OCI-LY3 (cell line): ENCODE results near the gene LRRC14B.
"Not testable (repeated sequence)": the region's sequence is repeated elsewhere in the genome, so short reads cannot be mapped to it uniquely, and the experiment has no call there.

Experiments used
- H2AFZ ChIP-seq: fragments of 200-600, 300-600 bp; shearing (Covaris generic); 2 replicates; pipeline ENCODE4 v1.6.0; 2014; ENCODE audit warnings: antibody characterized with exemption, low read depth, low read length
- H3K27ac ChIP-seq: fragments of 200-600, 300-600 bp; sonication (generic); 2 replicates; pipeline ENCODE4 v1.5.1; 2014; ENCODE audit warnings: mild to moderate bottlenecking, low read length, moderate library complexity, mixed read lengths
- H3K27me3 ChIP-seq: fragments of 200-600, 300-600 bp; sonication (generic); 2 replicates; pipeline ENCODE4 v1.6.1; 2014; ENCODE audit warnings: low read depth, low read length, mixed read lengths
- H3K36me3 ChIP-seq: fragments of 200-600, 300-600 bp; sonication (generic); replicated peaks from 2 replicates; pipeline ENCODE3; 2014; ENCODE audit warnings: low read depth, low read length, mixed read lengths
- H3K4me1 ChIP-seq: fragments of 300-600, 200-600 bp; sonication (generic); 2 replicates; pipeline ENCODE4 v1.6.1; 2014; ENCODE audit warnings: low read length, mixed read lengths
- H3K4me2 ChIP-seq: fragments of 200-600, 300-600 bp; sonication (generic); 2 replicates; pipeline ENCODE4 v1.6.1; 2014; ENCODE audit warnings: low read length, mixed read lengths
- H3K4me3 ChIP-seq: fragments of 300-600, 200-600 bp; sonication (generic); 2 replicates; pipeline ENCODE4 v1.5.1; 2014; ENCODE audit warnings: antibody characterized with exemption, mild to moderate bottlenecking, low read length, moderate library complexity
- H3K79me2 ChIP-seq: fragments of 300-600, 200-600 bp; shearing (Covaris generic); 2 replicates; pipeline ENCODE4 v1.6.1; 2014; ENCODE audit warnings: mild to moderate bottlenecking, low read length, mixed read lengths
- H3K9ac ChIP-seq: fragments of 300-600, 200-600 bp; shearing (Covaris generic); 2 replicates; pipeline ENCODE4 v1.6.0; 2014; ENCODE audit warnings: mild to moderate bottlenecking, low read length, moderate library complexity
- H3K9me3 ChIP-seq: fragments of 200-600, 300-600 bp; shearing (Covaris generic); 2 replicates; pipeline ENCODE4 v1.6.1; 2014; ENCODE audit warnings: low read length, mixed read lengths; ENCODE audit not compliant: insufficient read depth
- H4K20me1 ChIP-seq: fragments of 200-600, 300-600 bp; sonication (generic); 2 replicates; pipeline ENCODE4 v1.6.1; 2016; ENCODE audit warnings: low read length, mixed read lengths; ENCODE audit not compliant: insufficient read depth
- CTCF ChIP-seq: fragments of 200-600, 300-600 bp; sonication (generic); IDR thresholded peaks from 2 replicates; pipeline ENCODE4 v1.5.1; 2014; ENCODE audit warnings: antibody characterized with exemption, low read length, low read depth
- EZH2phosphoT487 ChIP-seq: fragments of 200-600 bp; shearing (Covaris generic); IDR thresholded peaks from 2 replicates; pipeline ENCODE4 v1.6.1; 2018; ENCODE audit warnings: antibody characterized with exemption, mixed run types, low read depth

Gene LRRC14B

GRCh38 chr5:228886-229285 lies 37.6 kb downstream of the LRRC14B start:
- no peaks in the 10 kb centered on the region for H3K9me3 ChIP-seq
- TF ChIP-seq EZH2phosphoT487, result no peak
- no peak for TF ChIP-seq CTCF
- no peaks in the 10 kb centered on the region for H3K36me3 ChIP-seq
- no peaks in the 10 kb centered on the region; the same call in 1 of the 2 replicates for H3K4me1 ChIP-seq
- H3K27ac ChIP-seq, result no peak overlapping the region
- H3K4me2 ChIP-seq, result no peak overlapping the region
- H3K79me2 ChIP-seq, result peaks cover 3% of the 10 kb centered on the region
- peaks cover 4% of the 10 kb centered on the region for H4K20me1 ChIP-seq
- H3K27me3 ChIP-seq, result no peaks in the 10 kb centered on the region
- H3K4me3 ChIP-seq, result no peak overlapping the region
- H2AFZ ChIP-seq, result no peak overlapping the region
- H3K9ac ChIP-seq, result no peak overlapping the region

- Histone ChIP-seq H3K9me3 (no peaks in the 10 kb centered on the region), H3K4me2 (no peak overlapping the region), H3K4me3 (no peak overlapping the region), H3K27ac (no peak overlapping the region), H4K20me1 (no peaks in the 10 kb centered on the region), H2AFZ (no peak overlapping the region), H3K36me3 (no peaks in the 10 kb centered on the region), H3K27me3 (no peaks in the 10 kb centered on the region), H3K79me2 (no peaks in the 10 kb centered on the region), H3K4me1 (no peaks in the 10 kb centered on the region), H3K9ac (no peak overlapping the region)
- TF ChIP-seq CTCF (no peak), EZH2phosphoT487 (no peak)
Observed at GRCh38 chr5:230711-231110, 39.4 kb downstream of the LRRC14B start.

- Histone ChIP-seq H3K79me2 (no peaks in the 10 kb centered on the region), H3K36me3 (no peaks in the 10 kb centered on the region), H3K4me3 (no peak overlapping the region), H3K9ac (no peak overlapping the region), H3K9me3 (no peaks in the 10 kb centered on the region), H3K4me1 (no peaks in the 10 kb centered on the region), H3K27me3 (no peaks in the 10 kb centered on the region), H3K27ac (no peak overlapping the region), H4K20me1 (no peaks in the 10 kb centered on the region), H2AFZ (no peak overlapping the region), H3K4me2 (no peak overlapping the region)
- no peak for TF ChIP-seq CTCF
- TF ChIP-seq EZH2phosphoT487, result no peak
Observed at GRCh38 chr5:231661-232060, 40.4 kb downstream of the LRRC14B start.

- H3K79me2 ChIP-seq, H2AFZ ChIP-seq, H3K27me3 ChIP-seq, H3K27ac ChIP-seq, H3K9ac ChIP-seq, H4K20me1 ChIP-seq, H3K4me1 ChIP-seq, H3K36me3 ChIP-seq, H3K4me3 ChIP-seq, H3K4me2 ChIP-seq, H3K9me3 ChIP-seq: not testable (repeated sequence)
Observed at GRCh38 chr5:233426-233825, 42.1 kb downstream of the LRRC14B start.

GRCh38 chr5:234450-234849 lies 43.2 kb downstream of the LRRC14B start:
- Histone ChIP-seq H3K79me2 (no peaks in the 10 kb centered on the region), H3K4me3 (no peak overlapping the region), H3K27me3 (no peaks in the 10 kb centered on the region), H2AFZ (no peak overlapping the region), H3K4me1 (no peaks in the 10 kb centered on the region), H3K9ac (no peak overlapping the region), H4K20me1 (no peaks in the 10 kb centered on the region), H3K4me2 (no peak overlapping the region), H3K27ac (no peak overlapping the region), H3K36me3 (no peaks in the 10 kb centered on the region), H3K9me3 (no peaks in the 10 kb centered on the region)
- TF ChIP-seq EZH2phosphoT487 (no peak), CTCF (no peak)

GRCh38 chr5:235527-235926 lies 44.2 kb downstream of the LRRC14B start:
- not testable (repeated sequence) for H2AFZ ChIP-seq, H4K20me1 ChIP-seq, H3K27ac ChIP-seq, H3K79me2 ChIP-seq, H3K36me3 ChIP-seq, H3K4me2 ChIP-seq, H3K9me3 ChIP-seq, H3K27me3 ChIP-seq, H3K4me1 ChIP-seq, H3K4me3 ChIP-seq, H3K9ac ChIP-seq

GRCh38 chr5:237931-238330 lies 46.6 kb downstream of the LRRC14B start:
- H3K9me3 ChIP-seq, H3K36me3 ChIP-seq, H3K79me2 ChIP-seq, H3K27me3 ChIP-seq, H2AFZ ChIP-seq, H4K20me1 ChIP-seq, H3K9ac ChIP-seq, H3K4me1 ChIP-seq, H3K4me2 ChIP-seq, H3K4me3 ChIP-seq, H3K27ac ChIP-seq: not testable (repeated sequence)
